Measurements from ENCODE around the gene PSTK.

Gene PSTK

DNA sequence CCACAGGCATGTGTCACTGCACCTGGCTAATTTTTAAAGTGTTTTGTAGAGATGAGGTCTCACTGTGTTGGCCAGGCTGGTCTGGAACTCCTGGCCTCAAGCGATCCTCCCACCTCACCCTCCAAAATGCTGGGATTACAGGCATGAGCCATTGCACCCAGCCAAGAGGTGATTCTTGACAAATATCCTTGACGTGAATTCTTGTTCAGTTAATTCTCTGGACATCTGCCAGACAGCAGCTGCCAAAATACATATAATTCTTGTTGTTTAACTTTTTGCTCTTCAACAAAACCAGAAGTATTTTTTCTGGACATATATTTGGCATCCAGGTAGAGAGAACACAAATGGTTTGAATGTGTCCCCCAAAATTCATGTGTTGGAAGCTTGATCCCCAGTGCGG, 31.8 kb downstream of the PSTK start:
- H3K4me3 ChIP-seq (ENCODE audit: low read depth, low read length): no peak overlapping the region
- TF ChIP-seq, protein P1, sequence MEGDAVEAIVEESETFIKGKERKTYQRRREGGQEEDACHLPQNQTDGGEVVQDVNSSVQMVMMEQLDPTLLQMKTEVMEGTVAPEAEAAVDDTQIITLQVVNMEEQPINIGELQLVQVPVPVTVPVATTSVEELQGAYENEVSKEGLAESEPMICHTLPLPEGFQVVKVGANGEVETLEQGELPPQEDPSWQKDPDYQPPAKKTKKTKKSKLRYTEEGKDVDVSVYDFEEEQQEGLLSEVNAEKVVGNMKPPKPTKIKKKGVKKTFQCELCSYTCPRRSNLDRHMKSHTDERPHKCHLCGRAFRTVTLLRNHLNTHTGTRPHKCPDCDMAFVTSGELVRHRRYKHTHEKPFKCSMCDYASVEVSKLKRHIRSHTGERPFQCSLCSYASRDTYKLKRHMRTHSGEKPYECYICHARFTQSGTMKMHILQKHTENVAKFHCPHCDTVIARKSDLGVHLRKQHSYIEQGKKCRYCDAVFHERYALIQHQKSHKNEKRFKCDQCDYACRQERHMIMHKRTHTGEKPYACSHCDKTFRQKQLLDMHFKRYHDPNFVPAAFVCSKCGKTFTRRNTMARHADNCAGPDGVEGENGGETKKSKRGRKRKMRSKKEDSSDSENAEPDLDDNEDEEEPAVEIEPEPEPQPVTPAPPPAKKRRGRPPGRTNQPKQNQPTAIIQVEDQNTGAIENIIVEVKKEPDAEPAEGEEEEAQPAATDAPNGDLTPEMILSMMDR (IDR thresholded peaks at IDR 0.05; ENCODE audit: borderline replicate concordance, insufficient read depth, low read depth, low read length): no peak

DNA sequence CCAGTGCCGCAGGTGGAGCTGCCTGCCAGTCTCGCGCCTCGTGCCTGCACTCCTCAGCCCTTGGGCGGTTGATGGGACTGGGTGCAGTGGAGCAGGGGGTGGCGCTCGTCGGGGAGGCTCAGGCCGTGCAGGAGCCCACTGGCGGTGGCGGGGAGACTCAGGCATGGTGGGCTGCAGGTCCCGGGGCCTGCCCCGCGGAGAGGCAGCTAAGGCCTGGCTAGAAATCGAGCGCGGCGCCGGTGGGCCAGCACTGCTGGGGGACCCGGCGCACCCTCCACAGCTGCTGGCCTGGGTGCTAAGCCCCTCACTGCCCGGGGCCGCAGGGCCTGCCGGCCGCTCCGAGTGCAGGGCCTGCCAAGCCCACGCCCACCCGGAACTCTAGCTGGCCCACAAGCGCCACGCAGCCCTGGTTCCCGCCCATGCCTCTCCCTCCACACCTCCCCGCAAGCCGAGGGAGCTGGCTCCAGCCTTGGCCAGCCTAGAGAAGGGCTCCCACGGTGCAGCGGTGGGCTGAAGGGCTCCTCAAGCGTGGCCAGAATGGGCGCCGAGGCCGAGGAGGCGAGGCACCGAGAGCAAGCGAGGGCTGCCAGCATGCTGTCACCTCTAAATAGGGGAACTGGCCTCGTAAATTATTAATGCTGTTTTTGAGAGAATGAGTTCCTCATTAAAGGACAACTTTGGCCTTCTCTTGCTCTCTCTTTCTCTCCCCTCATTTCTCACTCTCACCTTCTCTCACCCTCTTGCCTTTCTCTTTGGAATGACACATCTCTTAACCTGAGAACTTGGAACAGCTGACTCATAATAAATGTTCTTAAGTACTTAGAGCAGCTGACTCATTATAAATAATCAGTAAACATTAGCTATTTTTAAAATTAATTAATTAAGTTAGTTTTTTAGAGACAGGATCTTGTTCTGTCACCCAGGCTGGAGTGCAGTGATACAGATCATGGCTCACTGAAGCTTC, 33.5 kb downstream of the PSTK start:
- no peak overlapping the region for H3K4me3 ChIP-seq (ENCODE audit: low read depth, low read length)
- TF ChIP-seq, protein P1 (IDR thresholded peaks at IDR 0.05; ENCODE audit: borderline replicate concordance, insufficient read depth, low read depth, low read length): no peak

DNA sequence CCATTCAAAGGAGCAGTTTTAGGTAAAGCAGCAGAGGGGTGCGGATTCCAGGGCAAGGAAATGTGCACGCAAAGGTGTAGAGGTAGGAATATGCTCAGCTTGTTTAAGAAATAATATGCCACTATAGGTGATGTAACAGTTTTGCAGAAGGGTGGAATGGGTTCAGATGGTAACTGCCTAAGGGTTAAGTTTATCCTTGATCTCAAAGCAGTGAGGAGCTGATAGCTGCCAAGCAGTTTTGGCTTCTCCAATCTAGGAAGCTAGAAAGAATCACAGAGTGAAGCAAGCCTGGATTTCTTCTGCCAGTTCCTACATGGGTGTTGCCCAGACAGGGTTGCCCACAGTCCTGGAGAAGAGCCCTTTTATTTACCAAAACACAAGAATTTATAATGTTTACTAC, 34.6 kb downstream of the PSTK start:
- TF ChIP-seq, protein P1 (IDR thresholded peaks at IDR 0.05; ENCODE audit: borderline replicate concordance, insufficient read depth, low read depth, low read length): no peak
- no peak overlapping the region for H3K4me3 ChIP-seq (ENCODE audit: low read depth, low read length)

DNA sequence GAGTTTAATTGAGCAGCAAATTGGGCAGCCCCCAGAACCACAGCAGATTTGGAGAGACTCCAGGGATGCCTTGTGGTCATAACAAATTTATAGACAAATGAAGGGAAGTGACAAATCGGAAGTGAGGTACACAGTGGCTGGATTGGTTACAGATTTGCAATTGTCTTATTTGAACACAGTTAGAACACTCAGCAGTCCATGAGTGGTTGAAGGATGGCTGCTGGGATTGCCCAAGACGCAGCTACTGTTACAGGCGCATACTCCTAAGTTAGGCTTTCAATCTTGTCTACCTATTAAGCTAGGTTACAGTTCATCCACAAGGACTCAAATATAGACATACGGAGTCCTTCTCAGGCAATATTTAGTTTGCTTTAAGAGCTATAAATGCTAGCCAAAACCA, 36.0 kb downstream of the PSTK start:
- H3K4me3 ChIP-seq (ENCODE audit: low read depth, low read length): no peak overlapping the region
- TF ChIP-seq, protein P1 (IDR thresholded peaks at IDR 0.05; ENCODE audit: borderline replicate concordance, insufficient read depth, low read depth, low read length): no peak

DNA sequence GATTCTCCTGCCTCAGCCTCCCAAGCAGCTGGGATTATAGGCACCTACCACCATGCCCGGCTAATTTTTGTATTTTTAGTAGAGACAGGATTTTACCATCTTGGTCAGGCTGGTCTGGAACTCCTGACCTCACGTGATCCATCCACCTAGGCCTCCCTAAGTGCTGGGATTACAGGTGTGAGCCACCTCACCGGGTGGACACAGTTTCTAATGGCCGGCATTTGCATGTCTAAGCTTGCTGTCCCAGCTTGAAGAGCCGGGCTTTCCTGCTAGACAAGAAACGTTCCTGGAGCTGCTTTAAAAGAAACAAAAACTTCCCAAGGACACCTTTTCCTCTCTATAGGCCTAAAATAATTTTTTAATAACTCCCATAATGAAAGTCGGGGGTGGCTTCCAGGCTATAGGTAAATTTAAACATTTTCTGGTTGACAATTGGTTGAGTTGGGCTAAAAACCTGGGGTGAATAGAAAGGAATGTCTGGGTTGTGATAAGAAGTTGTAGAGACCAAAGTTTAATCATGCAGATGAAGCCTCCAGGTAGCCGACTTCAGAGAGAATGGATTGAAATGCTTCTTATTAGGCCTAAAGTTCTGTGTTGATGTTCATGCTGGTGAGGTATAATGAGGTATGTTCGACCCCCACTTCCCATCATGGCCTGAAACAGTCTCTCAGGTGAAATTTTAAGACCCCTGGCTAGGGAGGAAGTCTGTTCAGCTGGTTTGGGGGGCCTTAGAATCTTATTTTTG, 37.4 kb downstream of the PSTK start:
- no peak overlapping the region for H3K4me3 ChIP-seq (ENCODE audit: low read depth, low read length)
- TF ChIP-seq, protein P1 (IDR thresholded peaks at IDR 0.05; ENCODE audit: borderline replicate concordance, insufficient read depth, low read depth, low read length): no peak

DNA sequence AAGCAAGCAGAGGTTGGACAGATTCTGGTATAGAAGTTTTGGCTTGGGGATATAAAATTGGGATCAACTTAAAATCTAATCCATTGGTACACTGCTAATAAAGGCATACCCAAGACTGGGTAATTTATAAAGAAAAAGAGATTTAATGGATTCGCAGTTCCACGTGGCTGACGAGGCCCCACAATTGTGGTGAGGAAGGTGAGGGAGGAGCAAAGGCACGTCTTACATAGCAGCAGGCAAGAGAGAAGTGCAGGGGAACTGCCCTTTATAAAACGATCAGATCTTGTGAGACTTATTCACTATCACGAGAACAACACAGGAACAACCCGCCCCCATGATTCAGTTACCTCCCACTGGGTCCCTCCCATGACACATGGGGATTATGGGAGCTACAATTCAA, 38.3 kb downstream of the PSTK start:
- H3K4me3 ChIP-seq (ENCODE audit: low read depth, low read length): no peak overlapping the region
- TF ChIP-seq, protein P1 (IDR thresholded peaks at IDR 0.05; ENCODE audit: borderline replicate concordance, insufficient read depth, low read depth, low read length): no peak
